ENCODE data around the gene BCL11B. TPM values are rescaled to one million over a fixed set of nuclear protein-coding genes. Genes with fewer than 3 reads are reported as not detected.

Gene BCL11B
- polyA plus RNA-seq, 1 experiment = not detected

- H3K27me3 ChIP-seq (ENCODE audit: control insufficient read depth, insufficient read depth, low read length) = no peaks in the 10 kb centered on the region
- ChIA-PET POLR2A (no interaction called here), CTCF (interaction anchor here (1.0 kb wide), 1 partner anchor 10 kb away, joined by 3 read pairs; no protein-coding TSS in a partner anchor)
- TF ChIP-seq CTCF (IDR thresholded peaks at IDR 0.05; ENCODE audit: insufficient read depth, low read depth, low read length) = no peak
- H3K4me3 ChIP-seq (ENCODE audit: low read depth, low read length) = no peak overlapping the region
- no peak for DNase-seq (ENCODE audit: low read depth)
- no peaks in the 10 kb centered on the region for H3K36me3 ChIP-seq (ENCODE audit: control insufficient read depth, insufficient read depth, low read length)
Observed at GRCh38 chr14:99256483-99256874, 15.5 kb downstream of the BCL11B start.

GRCh38 chr14:99255621-99256482 lies 16.1 kb downstream of the BCL11B start:
- no peak overlapping the region for H3K4me3 ChIP-seq (ENCODE audit: low read depth, low read length)
- ChIA-PET POLR2A (no interaction called here), CTCF (no interaction called here)
- no peaks in the 10 kb centered on the region for H3K36me3 ChIP-seq (ENCODE audit: control insufficient read depth, insufficient read depth, low read length)
- no peak for TF ChIP-seq CTCF (IDR thresholded peaks at IDR 0.05; ENCODE audit: insufficient read depth, low read depth, low read length)
- no peak for DNase-seq (ENCODE audit: low read depth)
- no peaks in the 10 kb centered on the region for H3K27me3 ChIP-seq (ENCODE audit: control insufficient read depth, insufficient read depth, low read length)

- Histone ChIP-seq H3K27me3 (ENCODE audit: control insufficient read depth, insufficient read depth, low read length) (no peaks in the 10 kb centered on the region), H3K4me3 (ENCODE audit: low read depth, low read length) (no peak overlapping the region), H3K36me3 (ENCODE audit: control insufficient read depth, insufficient read depth, low read length) (no peaks in the 10 kb centered on the region)
- POLR2A ChIA-PET = no interaction called here
- DNase-seq (ENCODE audit: low read depth) = no peak
- CTCF ChIA-PET = no interaction called here
- no peak for TF ChIP-seq CTCF (IDR thresholded peaks at IDR 0.05; ENCODE audit: insufficient read depth, low read depth, low read length)
Observed at GRCh38 chr14:99254328-99255009, 17.5 kb downstream of the BCL11B start.

GRCh38 chr14:99253890-99254289 lies 18.1 kb downstream of the BCL11B start:
- H3K27me3 ChIP-seq (ENCODE audit: control insufficient read depth, insufficient read depth, low read length) = no peaks in the 10 kb centered on the region
- no peak for TF ChIP-seq CTCF (IDR thresholded peaks at IDR 0.05; ENCODE audit: insufficient read depth, low read depth, low read length)

More at GRCh38 chr14:99253890-99254289, 18.1 kb downstream of the BCL11B start:
- no peak for DNase-seq (ENCODE audit: low read depth)
- Histone ChIP-seq H3K36me3 (ENCODE audit: control insufficient read depth, insufficient read depth, low read length) (no peaks in the 10 kb centered on the region), H3K4me3 (ENCODE audit: low read depth, low read length) (no peak overlapping the region)
- ChIA-PET CTCF (no interaction called here), POLR2A (no interaction called here)

Measured in BJ (cell line).